Measurements from ENCODE around the gene CD2AP. TPM values are rescaled to one million over a fixed set of nuclear protein-coding genes. Genes with fewer than 3 reads are reported as not detected.

Gene CD2AP
- total RNA-seq, 1 experiment from 2014 or later: 42.7 TPM

GRCh38 chr6:47483853-47484546, 6.4 kb downstream of the CD2AP start:
- H3K27me3 ChIP-seq (ENCODE audit: low read length): no peaks in the 10 kb centered on the region
- no peak overlapping the region for H3K9ac ChIP-seq (ENCODE audit: low read length)
- H3K79me2 ChIP-seq (ENCODE audit: low read length): peaks cover 100% of the 10 kb centered on the region
- H3K4me2 ChIP-seq (ENCODE audit: low read depth, low read length, poor library complexity, severe bottlenecking): no peak overlapping the region
- no peaks in the 10 kb centered on the region for H3K36me3 ChIP-seq (ENCODE audit: insufficient read depth, low read length)
- H2AFZ ChIP-seq (ENCODE audit: low read length): no peak overlapping the region
- H3K27ac ChIP-seq (ENCODE audit: low read length): no peak overlapping the region
- no peak overlapping the region for H3K4me3 ChIP-seq (ENCODE audit: low read length)
- H3K9me2 ChIP-seq (replicated peaks; ENCODE audit: insufficient read depth, low read length): no peaks in the 10 kb centered on the region
- peaks cover 41% of the 10 kb centered on the region for H3K4me1 ChIP-seq (ENCODE audit: low read length)
- DNase-seq: no peak
- H3K9me3 ChIP-seq (ENCODE audit: low read length): no peaks in the 10 kb centered on the region
- H4K20me1 ChIP-seq (ENCODE audit: insufficient read depth, low read depth, low read length): peaks cover 44% of the 10 kb centered on the region

- no peak overlapping the region for H3K9ac ChIP-seq (ENCODE audit: low read length)
- H3K9me2 ChIP-seq (replicated peaks; ENCODE audit: insufficient read depth, low read length): no peaks in the 10 kb centered on the region
- peaks cover 37% of the 10 kb centered on the region for H3K4me1 ChIP-seq (ENCODE audit: low read length)
- H3K79me2 ChIP-seq (ENCODE audit: low read length): peaks cover 100% of the 10 kb centered on the region
- no peak overlapping the region for H3K4me3 ChIP-seq (ENCODE audit: low read length)
- DNase-seq: no peak
- no peaks in the 10 kb centered on the region for H3K36me3 ChIP-seq (ENCODE audit: insufficient read depth, low read length)
- peaks cover 47% of the 10 kb centered on the region for H4K20me1 ChIP-seq (ENCODE audit: insufficient read depth, low read depth, low read length)
- H3K27ac ChIP-seq (ENCODE audit: low read length): no peak overlapping the region
- H3K4me2 ChIP-seq (ENCODE audit: low read depth, low read length, poor library complexity, severe bottlenecking): no peak overlapping the region
- no peaks in the 10 kb centered on the region for H3K9me3 ChIP-seq (ENCODE audit: low read length)
- no peaks in the 10 kb centered on the region for H3K27me3 ChIP-seq (ENCODE audit: low read length)
- H2AFZ ChIP-seq (ENCODE audit: low read length): no peak overlapping the region
Measured at GRCh38 chr6:47484616-47485015, 7.0 kb downstream of the CD2AP start.

- H3K27me3 ChIP-seq (ENCODE audit: low read length): no peaks in the 10 kb centered on the region
- no peak overlapping the region for H3K9ac ChIP-seq (ENCODE audit: low read length)
- no peaks in the 10 kb centered on the region for H3K9me2 ChIP-seq (replicated peaks; ENCODE audit: insufficient read depth, low read length)
- no peak overlapping the region for H3K4me3 ChIP-seq (ENCODE audit: low read length)
- H3K27ac ChIP-seq (ENCODE audit: low read length): no peak overlapping the region
- H3K4me1 ChIP-seq (ENCODE audit: low read length): peaks cover 36% of the 10 kb centered on the region
- peaks cover 44% of the 10 kb centered on the region for H4K20me1 ChIP-seq (ENCODE audit: insufficient read depth, low read depth, low read length)
- H3K36me3 ChIP-seq (ENCODE audit: insufficient read depth, low read length): no peaks in the 10 kb centered on the region
- H3K9me3 ChIP-seq (ENCODE audit: low read length): no peaks in the 10 kb centered on the region
- no peak overlapping the region for H2AFZ ChIP-seq (ENCODE audit: low read length)
- H3K4me2 ChIP-seq (ENCODE audit: low read depth, low read length, poor library complexity, severe bottlenecking): no peak overlapping the region
- no peak for DNase-seq
- H3K79me2 ChIP-seq (ENCODE audit: low read length): peaks cover 100% of the 10 kb centered on the region
Measured at GRCh38 chr6:47485083-47485482, 7.5 kb downstream of the CD2AP start.

GRCh38 chr6:47485491-47486135, 8.0 kb downstream of the CD2AP start:
- Histone ChIP-seq H2AFZ (ENCODE audit: low read length) (no peak overlapping the region), H3K27ac (ENCODE audit: low read length) (no peak overlapping the region), H3K4me1 (ENCODE audit: low read length) (peaks cover 36% of the 10 kb centered on the region), H3K4me3 (ENCODE audit: low read length) (no peak overlapping the region), H3K9me3 (ENCODE audit: low read length) (no peaks in the 10 kb centered on the region), H3K79me2 (ENCODE audit: low read length) (peaks cover 100% of the 10 kb centered on the region), H3K9ac (ENCODE audit: low read length) (no peak overlapping the region), H3K9me2 (replicated peaks; ENCODE audit: insufficient read depth, low read length) (no peaks in the 10 kb centered on the region), H3K36me3 (ENCODE audit: insufficient read depth, low read length) (no peaks in the 10 kb centered on the region), H3K4me2 (ENCODE audit: low read depth, low read length, poor library complexity, severe bottlenecking) (no peak overlapping the region), H4K20me1 (ENCODE audit: insufficient read depth, low read depth, low read length) (peaks cover 40% of the 10 kb centered on the region), H3K27me3 (ENCODE audit: low read length) (no peaks in the 10 kb centered on the region)
- DNase-seq: no peak

DNA sequence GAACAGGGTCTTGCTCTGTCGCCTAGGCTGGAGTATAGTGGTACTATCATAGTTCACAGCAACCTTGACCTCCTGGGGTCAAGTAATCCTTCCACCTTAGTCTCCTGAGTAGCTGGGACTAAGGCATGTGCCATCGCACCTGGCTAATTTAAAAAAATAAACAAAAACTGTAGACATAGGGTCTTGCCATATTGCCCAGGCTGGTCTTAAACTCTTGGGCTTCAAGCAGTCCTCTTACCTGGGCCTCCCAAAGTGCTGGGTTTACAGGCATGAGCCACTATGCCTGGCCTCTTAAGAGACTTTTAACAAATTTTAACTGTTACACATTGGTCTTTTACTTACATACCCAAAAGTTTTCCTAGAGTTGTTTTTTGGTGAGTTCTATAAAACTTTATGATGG, 12.4 kb downstream of the CD2AP start:
- Histone ChIP-seq H3K9ac (ENCODE audit: low read length) (no peak overlapping the region), H2AFZ (ENCODE audit: low read length) (no peak overlapping the region), H3K9me3 (ENCODE audit: low read length) (no peaks in the 10 kb centered on the region), H4K20me1 (ENCODE audit: insufficient read depth, low read depth, low read length) (peaks cover 30% of the 10 kb centered on the region), H3K4me1 (ENCODE audit: low read length) (peaks cover 16% of the 10 kb centered on the region), H3K27me3 (ENCODE audit: low read length) (no peaks in the 10 kb centered on the region), H3K4me2 (ENCODE audit: low read depth, low read length, poor library complexity, severe bottlenecking) (no peak overlapping the region), H3K4me3 (ENCODE audit: low read length) (no peak overlapping the region), H3K36me3 (ENCODE audit: insufficient read depth, low read length) (no peaks in the 10 kb centered on the region), H3K27ac (ENCODE audit: low read length) (no peak overlapping the region), H3K9me2 (replicated peaks; ENCODE audit: insufficient read depth, low read length) (no peaks in the 10 kb centered on the region), H3K79me2 (ENCODE audit: low read length) (peaks cover 100% of the 10 kb centered on the region)
- peak; percentile 42 for DNase-seq

DNA sequence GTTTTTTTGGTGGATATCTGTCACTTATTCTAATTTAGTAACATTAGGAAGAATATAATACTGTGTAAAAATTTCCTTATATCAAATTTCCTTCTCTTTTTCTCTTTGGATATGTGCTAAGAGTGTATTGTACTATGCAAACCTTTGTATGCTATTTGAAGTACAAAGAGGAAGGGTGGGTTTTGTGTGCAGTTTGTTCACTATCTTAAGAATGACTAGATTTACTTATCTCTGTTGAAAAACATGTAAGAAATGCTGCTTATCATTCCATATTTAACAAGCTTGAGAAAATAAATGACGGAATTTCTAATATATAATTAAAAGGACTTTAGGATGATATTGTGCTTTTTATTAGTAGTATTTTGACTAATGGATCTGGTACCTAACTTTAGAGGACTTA, 13.1 kb downstream of the CD2AP start:
- no peak overlapping the region for H3K4me3 ChIP-seq (ENCODE audit: low read length)
- H3K4me1 ChIP-seq (ENCODE audit: low read length): peaks cover 17% of the 10 kb centered on the region
- DNase-seq: no peak
- H4K20me1 ChIP-seq (ENCODE audit: insufficient read depth, low read depth, low read length): peaks cover 34% of the 10 kb centered on the region
- H3K79me2 ChIP-seq (ENCODE audit: low read length): peaks cover 100% of the 10 kb centered on the region
- H3K36me3 ChIP-seq (ENCODE audit: insufficient read depth, low read length): no peaks in the 10 kb centered on the region
- H3K9me3 ChIP-seq (ENCODE audit: low read length): no peaks in the 10 kb centered on the region
- no peak overlapping the region for H3K9ac ChIP-seq (ENCODE audit: low read length)
- no peaks in the 10 kb centered on the region for H3K9me2 ChIP-seq (replicated peaks; ENCODE audit: insufficient read depth, low read length)
- no peak overlapping the region for H3K27ac ChIP-seq (ENCODE audit: low read length)
- H3K4me2 ChIP-seq (ENCODE audit: low read depth, low read length, poor library complexity, severe bottlenecking): peak overlapping the region; percentile 11
- no peaks in the 10 kb centered on the region for H3K27me3 ChIP-seq (ENCODE audit: low read length)
- H2AFZ ChIP-seq (ENCODE audit: low read length): no peak overlapping the region

- no peak overlapping the region for H3K4me2 ChIP-seq (ENCODE audit: low read depth, low read length, poor library complexity, severe bottlenecking)
- no peaks in the 10 kb centered on the region for H3K9me3 ChIP-seq (ENCODE audit: low read length)
- H3K4me1 ChIP-seq (ENCODE audit: low read length): peaks cover 26% of the 10 kb centered on the region
- DNase-seq: no peak
- H3K9me2 ChIP-seq (replicated peaks; ENCODE audit: insufficient read depth, low read length): no peaks in the 10 kb centered on the region
- no peak overlapping the region for H3K9ac ChIP-seq (ENCODE audit: low read length)
- H2AFZ ChIP-seq (ENCODE audit: low read length): no peak overlapping the region
- H3K4me3 ChIP-seq (ENCODE audit: low read length): no peak overlapping the region
- no peaks in the 10 kb centered on the region for H3K27me3 ChIP-seq (ENCODE audit: low read length)
- H3K27ac ChIP-seq (ENCODE audit: low read length): no peak overlapping the region
- peaks cover 29% of the 10 kb centered on the region for H4K20me1 ChIP-seq (ENCODE audit: insufficient read depth, low read depth, low read length)
- H3K79me2 ChIP-seq (ENCODE audit: low read length): peaks cover 100% of the 10 kb centered on the region
- no peaks in the 10 kb centered on the region for H3K36me3 ChIP-seq (ENCODE audit: insufficient read depth, low read length)
Measured at GRCh38 chr6:47492355-47492754, 14.8 kb downstream of the CD2AP start.

- H4K20me1 ChIP-seq (ENCODE audit: insufficient read depth, low read depth, low read length): peaks cover 22% of the 10 kb centered on the region
- no peak for DNase-seq
- no peak overlapping the region for H3K4me3 ChIP-seq (ENCODE audit: low read length)
- no peaks in the 10 kb centered on the region for H3K9me2 ChIP-seq (replicated peaks; ENCODE audit: insufficient read depth, low read length)
- peaks cover 22% of the 10 kb centered on the region for H3K4me1 ChIP-seq (ENCODE audit: low read length)
- H3K36me3 ChIP-seq (ENCODE audit: insufficient read depth, low read length): no peaks in the 10 kb centered on the region
- no peak overlapping the region for H3K9ac ChIP-seq (ENCODE audit: low read length)
- H3K27me3 ChIP-seq (ENCODE audit: low read length): no peaks in the 10 kb centered on the region
- no peak overlapping the region for H3K4me2 ChIP-seq (ENCODE audit: low read depth, low read length, poor library complexity, severe bottlenecking)
- H3K9me3 ChIP-seq (ENCODE audit: low read length): no peaks in the 10 kb centered on the region
- no peak overlapping the region for H3K27ac ChIP-seq (ENCODE audit: low read length)
- peaks cover 100% of the 10 kb centered on the region for H3K79me2 ChIP-seq (ENCODE audit: low read length)
- H2AFZ ChIP-seq (ENCODE audit: low read length): no peak overlapping the region
Measured at GRCh38 chr6:47495207-47495606, 17.6 kb downstream of the CD2AP start.

Measured in Karpas-422 (cell line).